ENCODE data around the gene LRRC2. TPM values are rescaled to one million over a fixed set of nuclear protein-coding genes. Genes with fewer than 3 reads are reported as not detected.
A peak's percentile ranks its signal among the peaks of the same experiment; 100 is the strongest.

The LRRC2 gene
- total RNA-seq, 1 experiment from 2014 or later: 2.6 TPM

DNA sequence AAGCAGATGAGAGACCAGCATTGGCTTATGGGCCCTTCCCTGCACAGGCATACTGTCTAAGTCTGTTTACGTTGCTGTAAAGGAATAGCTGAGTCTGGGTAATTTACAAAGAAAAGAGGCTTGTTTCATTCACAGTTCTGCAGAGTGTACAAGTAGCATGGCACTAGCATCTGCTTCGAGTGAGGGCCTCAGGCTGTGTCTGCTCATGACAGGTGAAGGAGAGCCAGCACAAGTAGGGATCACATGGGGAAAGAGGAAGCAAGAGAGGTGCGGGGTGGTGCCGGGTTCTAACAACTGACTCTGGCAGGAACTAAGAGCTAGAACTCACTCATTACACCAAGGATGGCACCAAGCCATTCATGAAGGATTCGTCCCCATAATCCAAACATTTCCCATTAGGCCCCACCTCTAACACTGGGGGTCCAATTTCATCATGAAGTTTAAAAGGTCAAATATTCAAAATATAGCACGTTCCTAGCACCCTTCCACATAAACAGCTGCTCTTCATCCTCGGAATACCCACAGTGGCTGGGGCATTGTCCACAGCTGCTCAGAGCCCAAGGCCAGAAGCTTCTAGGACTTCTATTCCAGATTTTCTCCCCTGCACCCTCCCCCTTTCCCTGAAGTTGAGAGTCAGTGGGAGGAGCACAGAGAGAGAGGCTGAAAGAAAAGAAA lies 62.8 kb downstream of the LRRC2 start:
- Histone ChIP-seq H3K9ac (ENCODE audit: extremely low read depth, insufficient read length, low read length) (no peak overlapping the region), H2BK120ac (ENCODE audit: low read depth, low read length, poor library complexity, severe bottlenecking) (no peak overlapping the region), H3K79me2 (ENCODE audit: insufficient read depth, low read length) (no peaks in the 10 kb centered on the region), H3K4me1 (ENCODE audit: insufficient read depth, low read length) (peaks cover 18% of the 10 kb centered on the region), H4K20me1 (ENCODE audit: control insufficient read depth, insufficient read depth, insufficient read length) (no peaks in the 10 kb centered on the region), H3K4ac (ENCODE audit: low read depth, low read length) (no peak overlapping the region), H2AFZ (ENCODE audit: low read length) (no peak overlapping the region), H2BK20ac (ENCODE audit: low read depth, low read length, poor library complexity, severe bottlenecking) (no peak overlapping the region), H3K9me3 (ENCODE audit: control insufficient read depth, low read depth, low read length) (no peaks in the 10 kb centered on the region), H4K5ac (ENCODE audit: insufficient read length, low read depth, low read length) (no peak overlapping the region), H3K23ac (ENCODE audit: insufficient read length, low read depth, low read length) (no peak overlapping the region), H2BK5ac (ENCODE audit: insufficient read length, low read length) (no peak overlapping the region), H2AK5ac (ENCODE audit: insufficient read length, low read length) (no peak overlapping the region), H3K14ac (ENCODE audit: insufficient read depth, low read length) (no peak overlapping the region), H3T11ph (ENCODE audit: low read length) (no peak overlapping the region), H3K56ac (ENCODE audit: insufficient read length, low read depth, low read length) (no peak overlapping the region), H3K27ac (ENCODE audit: insufficient read length, low read depth, low read length) (no peak overlapping the region), H3K18ac (ENCODE audit: insufficient read length, low read depth, low read length) (no peak overlapping the region), H4K91ac (ENCODE audit: insufficient read length, low read depth, low read length) (no peak overlapping the region), H4K8ac (replicated peaks; ENCODE audit: insufficient read length, low read depth, low read length) (no peak overlapping the region), H2BK15ac (ENCODE audit: low read depth, low read length) (no peak overlapping the region), H2BK12ac (ENCODE audit: insufficient read length, low read depth, low read length) (no peak overlapping the region), H3K79me1 (ENCODE audit: insufficient read depth, low read depth, low read length, poor library complexity, severe bottlenecking) (no peaks in the 10 kb centered on the region), H3K4me2 (ENCODE audit: insufficient read depth, insufficient read length, low read length) (no peak overlapping the region), H3K23me2 (ENCODE audit: insufficient read length, low read depth, low read length, poor library complexity, severe bottlenecking) (no peaks in the 10 kb centered on the region), H3K27me3 (ENCODE audit: insufficient read depth, low read length) (no peaks in the 10 kb centered on the region)
- Mint-ChIP-seq H3K4me3 (no peak overlapping the region), H3K27me3 (ENCODE audit: low read depth) (peaks cover 9% of the 10 kb centered on the region), H3K9me3 (peaks cover 0 to 2% of the 10 kb centered on the region in 2 experiments; a peak in 2 of 5 replicates), H3K36me3 (ENCODE audit: insufficient read depth in 1 of 3, low read depth in 3 of 3) (peaks cover 0 to 3% (median 0%) of the 10 kb centered on the region in 3 experiments; a peak in 4 of 7 replicates), H3K27ac (peak overlapping the region in 1 of 3 experiments; percentile 62; a peak in 3 of 7 replicates), H3K4me1 (peaks cover 29 to 46% of the 10 kb centered on the region in 2 experiments)
- TF ChIP-seq, protein P1, sequence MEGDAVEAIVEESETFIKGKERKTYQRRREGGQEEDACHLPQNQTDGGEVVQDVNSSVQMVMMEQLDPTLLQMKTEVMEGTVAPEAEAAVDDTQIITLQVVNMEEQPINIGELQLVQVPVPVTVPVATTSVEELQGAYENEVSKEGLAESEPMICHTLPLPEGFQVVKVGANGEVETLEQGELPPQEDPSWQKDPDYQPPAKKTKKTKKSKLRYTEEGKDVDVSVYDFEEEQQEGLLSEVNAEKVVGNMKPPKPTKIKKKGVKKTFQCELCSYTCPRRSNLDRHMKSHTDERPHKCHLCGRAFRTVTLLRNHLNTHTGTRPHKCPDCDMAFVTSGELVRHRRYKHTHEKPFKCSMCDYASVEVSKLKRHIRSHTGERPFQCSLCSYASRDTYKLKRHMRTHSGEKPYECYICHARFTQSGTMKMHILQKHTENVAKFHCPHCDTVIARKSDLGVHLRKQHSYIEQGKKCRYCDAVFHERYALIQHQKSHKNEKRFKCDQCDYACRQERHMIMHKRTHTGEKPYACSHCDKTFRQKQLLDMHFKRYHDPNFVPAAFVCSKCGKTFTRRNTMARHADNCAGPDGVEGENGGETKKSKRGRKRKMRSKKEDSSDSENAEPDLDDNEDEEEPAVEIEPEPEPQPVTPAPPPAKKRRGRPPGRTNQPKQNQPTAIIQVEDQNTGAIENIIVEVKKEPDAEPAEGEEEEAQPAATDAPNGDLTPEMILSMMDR (conservative IDR thresholded peaks at IDR 0.05): no peak
- no CpG with 5 or more reads among the region's 7 CpGs for WGBS (ENCODE audit: extremely low coverage, insufficient read length, low lambda C conversion rate)
- DNase-seq: no peak
